ENCODE results near the gene EIF2AK2. TPM values are rescaled to one million over a fixed set of nuclear protein-coding genes. Genes with fewer than 3 reads are reported as not detected.
A peak's percentile ranks its signal among the peaks of the same experiment; 100 is the strongest.

Gene EIF2AK2
- total and polyA plus RNA-seq, 10 of the 15 experiments (the other 5 are each of a cell fraction or from before 2014, with no cell fraction given), result 16.2 to 81.4 (median 63.3) TPM

DNA sequence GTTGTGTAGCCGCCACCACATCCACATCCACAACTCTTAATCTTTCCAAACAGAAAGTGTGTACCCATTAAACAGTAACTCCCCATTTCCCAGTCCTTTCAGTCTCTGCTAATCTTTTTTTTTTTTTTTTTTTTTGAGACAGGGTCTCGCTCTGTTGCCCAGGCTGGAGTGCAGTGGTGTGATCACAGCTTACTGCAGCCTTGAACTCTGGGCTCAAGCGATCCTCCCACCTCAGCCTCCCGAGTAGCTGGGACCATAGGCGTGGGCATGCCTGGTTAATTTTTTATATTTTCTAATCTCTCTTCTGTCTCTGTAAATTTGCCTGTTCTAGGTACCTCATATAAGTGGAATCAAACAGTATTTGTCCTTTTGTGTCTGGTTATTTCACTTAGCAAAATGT lies 3.6 kb downstream of the EIF2AK2 start:
- Histone ChIP-seq H3K4me3 (no peak overlapping the region), H3K27me3 (replicated peaks in 1 of 2; ENCODE audit: control insufficient read depth in 2 of 2, insufficient read depth in 2 of 2, low read length in 1 of 2) (no peaks in the 10 kb centered on the region), H3K9ac (ENCODE audit: control insufficient read depth, insufficient read depth, low read length) (no peak overlapping the region), H2AFZ (ENCODE audit: control insufficient read depth, low read depth, low read length) (no peak overlapping the region), H3K4me2 (ENCODE audit: control insufficient read depth, insufficient read depth) (peak overlapping the region; percentile 28; the same call in 1 of the 2 replicates), H3K27ac (ENCODE audit: control insufficient read depth, insufficient read depth) (no peak overlapping the region), H3K79me2 (ENCODE audit: control insufficient read depth, insufficient read depth, low read length) (peaks cover 85% of the 10 kb centered on the region), H3K36me3 (ENCODE audit: control insufficient read depth in 2 of 2, insufficient read depth in 2 of 2, low read length in 1 of 2) (peaks cover under 1 to 19% of the 10 kb centered on the region in 2 experiments), H3K9me3 (replicated peaks; ENCODE audit: control insufficient read depth, insufficient read depth, low read length) (peaks cover 2% of the 10 kb centered on the region; the same call in 1 of the 3 replicates), H4K20me1 (ENCODE audit: control insufficient read depth, insufficient read depth) (peaks cover 3% of the 10 kb centered on the region; the same call in 1 of the 2 replicates), H3K4me1 (ENCODE audit: control insufficient read depth, insufficient read depth, low read length) (peaks cover 12% of the 10 kb centered on the region)
- POLR2A ChIA-PET, result interaction anchor here (0.7 kb wide), 1 partner anchor 11 kb away, joined by 3 read pairs; no protein-coding TSS in a partner anchor
- RAD21 ChIA-PET (ENCODE audit: unreplicated experiment), result no interaction called here
- in situ Hi-C loops (cut with MboI), result no loop called here
- WGBS (ENCODE audit: insufficient coverage, insufficient replicate concordance, low lambda C conversion rate, missing lambda C conversion rate), result 94% methylated on average over 5 of the region's 5 CpGs
- CTCF ChIA-PET, result interaction anchor here (1.3 kb wide), 1 partner anchor 65 kb away, joined by 3 read pairs; no protein-coding TSS in a partner anchor
- no TSS peak for BruUV-seq (replicated peaks)
- no peak for TF ChIP-seq TCF3 (IDR thresholded peaks at IDR 0.05; ENCODE audit: borderline replicate concordance, insufficient read depth, low read depth, low read length)
- no peak for TF ChIP-seq DPF2 (IDR thresholded peaks at IDR 0.05)
- no peak for TF ChIP-seq STAT3 (IDR thresholded peaks at IDR 0.05; ENCODE audit: low read depth, low read length)
- no peak for TF ChIP-seq ESRRA (IDR thresholded peaks at IDR 0.05; ENCODE audit: low read length)
- TF ChIP-seq ATF7 (IDR thresholded peaks at IDR 0.05; ENCODE audit: low read depth), result no peak
- TF ChIP-seq, protein P1, sequence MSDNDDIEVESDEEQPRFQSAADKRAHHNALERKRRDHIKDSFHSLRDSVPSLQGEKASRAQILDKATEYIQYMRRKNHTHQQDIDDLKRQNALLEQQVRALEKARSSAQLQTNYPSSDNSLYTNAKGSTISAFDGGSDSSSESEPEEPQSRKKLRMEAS (IDR thresholded peaks at IDR 0.05; ENCODE audit: low read depth, low read length), result no peak
- no peak for TF ChIP-seq ZNF622 (IDR thresholded peaks at IDR 0.05)
- no peak for TF ChIP-seq RELA (IDR thresholded peaks at IDR 0.05; ENCODE audit: borderline replicate concordance, partially characterized antibody)
- TF ChIP-seq, protein P2, sequence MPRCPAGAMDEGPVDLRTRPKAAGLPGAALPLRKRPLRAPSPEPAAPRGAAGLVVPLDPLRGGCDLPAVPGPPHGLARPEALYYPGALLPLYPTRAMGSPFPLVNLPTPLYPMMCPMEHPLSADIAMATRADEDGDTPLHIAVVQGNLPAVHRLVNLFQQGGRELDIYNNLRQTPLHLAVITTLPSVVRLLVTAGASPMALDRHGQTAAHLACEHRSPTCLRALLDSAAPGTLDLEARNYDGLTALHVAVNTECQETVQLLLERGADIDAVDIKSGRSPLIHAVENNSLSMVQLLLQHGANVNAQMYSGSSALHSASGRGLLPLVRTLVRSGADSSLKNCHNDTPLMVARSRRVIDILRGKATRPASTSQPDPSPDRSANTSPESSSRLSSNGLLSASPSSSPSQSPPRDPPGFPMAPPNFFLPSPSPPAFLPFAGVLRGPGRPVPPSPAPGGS (IDR thresholded peaks at IDR 0.05; ENCODE audit: borderline replicate concordance, insufficient read depth, low read depth, low read length, poor library complexity, severe bottlenecking), result no peak
- FAIRE-seq (no peak), ATAC-seq (no peak), DNase-seq (ENCODE audit: low read depth, low spot score) (no peak)
- SMC1A ChIA-PET (ENCODE audit: uncharacterized antibody, unreplicated experiment), result no interaction called here
- intact Hi-C loops (cut with micrococcal nuclease; ENCODE audit: unreplicated experiment), result no loop called here

All from GM12878 (cell line).